HepG2 (cell line): ENCODE results near the gene SLU7. TPM values are rescaled to one million over a fixed set of nuclear protein-coding genes. Genes with fewer than 3 reads are reported as not detected.

Source experiments
- ATF2 ChIP-seq: sonication (generic); formaldehyde crosslinking; IDR thresholded peaks from 2 replicates; pipeline ENCODE4 v1.4.0; 2020; ENCODE audit warnings: missing genetic modification reagents
- CTCF ChIP-seq: sonication (generic); formaldehyde crosslinking; IDR thresholded peaks from 2 replicates; pipeline ENCODE4 v1.5.0; 2020; ENCODE audit warnings: mild to moderate bottlenecking, missing genetic modification reagents, moderate library complexity
- EHMT2 ChIP-seq: fragments of 200-600 bp; sonication (generic); IDR thresholded peaks from 2 replicates; pipeline ENCODE4 v1.7.0; 2017; ENCODE audit warnings: antibody characterized with exemption, low read depth, low read length, borderline replicate concordance
- HNRNPK ChIP-seq: fragments of 200-400 bp; formaldehyde crosslinking; IDR thresholded peaks from 2 replicates; pipeline ENCODE4 v1.6.1; 2018; ENCODE audit warnings: low read length, low read depth, moderate library complexity, mild to moderate bottlenecking; ENCODE audit not compliant: poor library complexity, severe bottlenecking
- HOXA7 ChIP-seq: sonication (generic); formaldehyde crosslinking; IDR thresholded peaks from 2 replicates; pipeline ENCODE4 v1.8.1; 2022; ENCODE audit warnings: mild to moderate bottlenecking, missing genetic modification reagents, moderate library complexity
- KLF6 ChIP-seq: IDR thresholded peaks from 2 replicates; pipeline ENCODE4 v1.8.0; 2016; ENCODE audit warnings: missing biosample characterization, missing genetic modification reagents
- MXI1 ChIP-seq: IDR thresholded peaks from 3 replicates; pipeline ENCODE4 v1.6.1; 2012; ENCODE audit warnings: low read depth, low read length, inconsistent platforms, borderline replicate concordance
- NCOA1 ChIP-seq: sonication (generic); formaldehyde crosslinking; IDR thresholded peaks from 2 replicates; pipeline ENCODE4 v1.9.0; 2021; ENCODE audit warnings: missing genetic modification reagents
- NFKBIZ ChIP-seq: IDR thresholded peaks from 2 replicates; pipeline ENCODE4 v1.6.1; 2018; ENCODE audit warnings: missing genetic modification reagents, missing compliant biosample characterization
- PATZ1 ChIP-seq: sonication (generic); formaldehyde crosslinking; IDR thresholded peaks from 2 replicates; pipeline ENCODE4 v1.4.0; 2020; ENCODE audit warnings: missing genetic modification reagents
- SP2 ChIP-seq: sonication (generic); formaldehyde crosslinking; IDR thresholded peaks from 2 replicates; pipeline ENCODE4 v1.5.1; 2020; ENCODE audit warnings: mild to moderate bottlenecking, missing genetic modification reagents
- THRA ChIP-seq: sonication (generic); formaldehyde crosslinking; IDR thresholded peaks from 2 replicates; pipeline ENCODE4 v1.4.0; 2020; ENCODE audit warnings: missing genetic modification reagents, borderline replicate concordance
- YY1 ChIP-seq: IDR thresholded peaks from 2 replicates; pipeline ENCODE4 v1.6.1; 2011; ENCODE audit warnings: low read length, low read depth, moderate library complexity, mild to moderate bottlenecking; ENCODE audit not compliant: insufficient read depth, insufficient replicate concordance
- ZBTB33 ChIP-seq: sonication (generic); formaldehyde crosslinking; IDR thresholded peaks from 2 replicates; pipeline ENCODE4 v1.4.0; 2020; ENCODE audit warnings: missing genetic modification reagents
- ZBTB7A ChIP-seq: sonication (generic); formaldehyde crosslinking; IDR thresholded peaks from 2 replicates; pipeline ENCODE4 v1.8.0; 2022; ENCODE audit warnings: mild to moderate bottlenecking, missing genetic modification reagents
- ZFP36 ChIP-seq: fragments of 150-350 bp; IDR thresholded peaks from 2 replicates; pipeline ENCODE4 v1.6.1; 2018; ENCODE audit warnings: borderline replicate concordance, low read length, low read depth; ENCODE audit not compliant: partially characterized antibody
- ZKSCAN5 ChIP-seq: sonication (generic); formaldehyde crosslinking; IDR thresholded peaks from 2 replicates; pipeline ENCODE4 v1.5.1; 2020; ENCODE audit warnings: mild to moderate bottlenecking, missing genetic modification reagents
- ZNF44 ChIP-seq: sonication (generic); formaldehyde crosslinking; IDR thresholded peaks from 2 replicates; pipeline ENCODE4 v1.5.1; 2020; ENCODE audit warnings: mild to moderate bottlenecking, missing genetic modification reagents
- ZNF550 ChIP-seq: sonication (generic); formaldehyde crosslinking; IDR thresholded peaks from 2 replicates; pipeline ENCODE4 v1.4.0; 2020; ENCODE audit warnings: mild to moderate bottlenecking, missing genetic modification reagents, borderline replicate concordance
- ZNF580 ChIP-seq: IDR thresholded peaks from 2 replicates; pipeline ENCODE4 v1.6.1; 2016; ENCODE audit warnings: low read depth, borderline replicate concordance
- ZNF777 ChIP-seq: sonication (generic); formaldehyde crosslinking; IDR thresholded peaks from 2 replicates; pipeline ENCODE4 v1.4.0; 2020; ENCODE audit warnings: missing genetic modification reagents
- ZSCAN21 ChIP-seq: sonication (generic); formaldehyde crosslinking; IDR thresholded peaks from 2 replicates; pipeline ENCODE4 v1.8.0; 2022; ENCODE audit warnings: mild to moderate bottlenecking, missing genetic modification reagents, moderate library complexity, borderline replicate concordance
- polyA plus RNA-seq, 8 experiments: library from polyadenylated mRNA; depleted of rRNA in 3 of 8; stranded (reverse) in 7 of 8; unstranded in 1 of 8; fragments of >200 nt; fragmentation: Illumina TruSeq in 4 of 8; extraction: Trizol in 4 of 8; gene quantifications; 2 replicates each; pipeline versions ENCODE4 v1.2.1 to v1.2.3, GENCODE V29; 2011 to 2016; ENCODE audit warnings: low read depth in 4 of 8, missing spikeins in 1 of 8, mixed read lengths in 1 of 8; ENCODE audit not compliant: insufficient read depth in 1 of 8
- total RNA-seq, 5 experiments: library from RNA; depleted of rRNA; stranded (reverse); fragments of >200 nt; fragmentation: Illumina TruSeq; extraction: Trizol; gene quantifications; 2 replicates each; pipeline ENCODE4 v1.2.3, GENCODE V29; 2016; ENCODE audit warnings: low read depth in 1 of 5

SLU7 gene
- total and polyA plus RNA-seq, 2 of the 13 experiments (the other 11 are each of a cell fraction or from before 2014, with no cell fraction given): 24.0 to 39.2 TPM

- TF ChIP-seq ATF2 (CRISPR knock-in tag) (no peak), CTCF (peak; percentile 92), NFKBIZ (CRISPR knock-in tag) (0 out of 2 replicates have a peak, but pooled peaks have one; percentile 34), SP2 (no peak), NCOA1 (CRISPR knock-in tag) (no peak), HNRNPK (no peak), YY1 (no peak), MXI1 (no peak), ZSCAN21 (no peak), HOXA7 (CRISPR knock-in tag) (no peak), ZNF44 (CRISPR knock-in tag) (no peak), ZBTB7A (CRISPR knock-in tag) (no peak), ZNF550 (no peak), THRA (CRISPR knock-in tag) (0 out of 2 replicates have a peak, but pooled peaks have one; percentile 23), ZFP36 (no peak), ZNF777 (no peak), PATZ1 (CRISPR knock-in tag) (peak; percentile 13; the same call in 1 of the 2 replicates), ZBTB33 (CRISPR knock-in tag) (no peak), KLF6 (CRISPR knock-in tag) (no peak), ZNF580 (CRISPR knock-in tag) (no peak), EHMT2 (no peak), ZKSCAN5 (CRISPR knock-in tag) (no peak)
These were observed 20.3 kb upstream of the SLU7 start (continued) for GRCh38 chr5:160439205-160439600.
